ENCODE results near the gene NEMP2. TPM values are rescaled to one million over a fixed set of nuclear protein-coding genes. Genes with fewer than 3 reads are reported as not detected.

The NEMP2 gene
- total and polyA plus RNA-seq, 2 of the 8 experiments (the other 6 are each of a cell fraction or from before 2014, with no cell fraction given) = 3.1 to 5.3 TPM

DNA sequence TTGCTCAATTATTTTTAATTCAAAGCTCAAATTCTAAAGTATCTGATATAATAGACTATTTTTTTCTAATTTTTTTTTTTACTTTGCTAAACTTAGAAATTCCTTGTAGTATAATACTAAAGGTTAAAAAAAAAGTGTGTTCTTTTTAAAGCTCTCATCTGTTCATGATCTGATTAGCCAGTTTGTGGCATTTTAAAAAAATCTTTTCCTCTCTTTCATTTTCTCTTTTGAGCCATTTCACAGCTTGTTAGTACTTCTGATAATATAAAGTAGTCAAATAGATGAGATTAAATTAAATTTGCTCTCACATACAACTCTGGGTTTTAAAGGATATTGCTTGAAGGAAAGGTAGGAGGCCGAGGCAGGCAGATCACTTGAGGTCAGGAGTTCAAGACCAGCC, 40.7 kb upstream of the NEMP2 start:
- no peak overlapping the region for H4K91ac ChIP-seq (replicated peaks; ENCODE audit: insufficient read length, low read length)
- H3K36me3 ChIP-seq (ENCODE audit: control insufficient read depth in 2 of 4, insufficient read depth in 4 of 4, low read length in 3 of 4) = no peaks in the 10 kb centered on the region
- H3K9me3 ChIP-seq (ENCODE audit: insufficient read depth in 2 of 2, low read depth in 1 of 2, low read length in 1 of 2) = no peaks in the 10 kb centered on the region
- H3K27me3 ChIP-seq (replicated peaks in 1 of 4; ENCODE audit: control insufficient read depth in 3 of 4, extremely low read depth in 1 of 4, insufficient read depth in 3 of 4, low read length in 3 of 4) = no peaks in the 10 kb centered on the region
- no peak overlapping the region for H3K4me2 ChIP-seq (ENCODE audit: insufficient read depth in 1 of 2, low read depth in 2 of 2, low read length in 2 of 2)
- CTCF ChIA-PET (ENCODE audit: partially characterized antibody) = interaction anchor here (1.2 kb wide), 1 partner anchor 19 kb away, joined by 3 read pairs; no protein-coding TSS in a partner anchor
- no peak overlapping the region for H3K23ac ChIP-seq (ENCODE audit: insufficient read length)
- WGBS, 2 experiments (ENCODE audit: extremely low coverage in 1 of 2, insufficient coverage in 1 of 2, insufficient read length in 1 of 2, insufficient replicate concordance in 2 of 2, low coverage in 1 of 2, low lambda C conversion rate in 2 of 2, missing lambda C conversion rate in 1 of 2) = 91% methylated on average over 1 of the region's 1 CpG; no CpG with 5 or more reads in 1 of the 2 experiments
- H3K79me1 ChIP-seq (ENCODE audit: low read depth, low read length) = no peaks in the 10 kb centered on the region
- FAIRE-seq (no peak), DNase-seq (ENCODE audit: low read depth in 1 of 2, low spot score in 2 of 2) (no peak)
- no peaks in the 10 kb centered on the region for H4K20me1 ChIP-seq (replicated peaks in 1 of 2; ENCODE audit: control insufficient read depth in 1 of 2, insufficient read depth in 2 of 2, low read length in 2 of 2)
- H2AK5ac ChIP-seq (ENCODE audit: low read depth, low read length) = no peak overlapping the region
- no peak overlapping the region for H3K4me3 ChIP-seq (ENCODE audit: extremely low read depth in 1 of 4, insufficient read depth in 2 of 4, low read depth in 3 of 4, low read length in 4 of 4)
- H3K4me1 ChIP-seq (replicated peaks in 1 of 4; ENCODE audit: control insufficient read depth in 3 of 4, insufficient read depth in 4 of 4, low read length in 3 of 4) = no peaks in the 10 kb centered on the region
- no peak overlapping the region for H3K56ac ChIP-seq (replicated peaks; ENCODE audit: insufficient read length, low read depth, low read length)
- POLR2A ChIA-PET (ENCODE audit: partially characterized antibody) = no interaction called here
- no peak overlapping the region for H3K9ac ChIP-seq (replicated peaks in 1 of 4; ENCODE audit: extremely low read depth in 1 of 4, low read depth in 3 of 4, low read length in 3 of 4)
- no peak overlapping the region for H2BK20ac ChIP-seq (ENCODE audit: low read length)
- H3K27ac ChIP-seq (ENCODE audit: low read depth, low read length) = no peak overlapping the region
- no peaks in the 10 kb centered on the region; the same call in 1 of the 2 replicates for H3K23me2 ChIP-seq (ENCODE audit: low read depth, low read length)
- H2BK12ac ChIP-seq (ENCODE audit: low read depth, low read length) = no peak overlapping the region
- H3K4ac ChIP-seq (replicated peaks; ENCODE audit: insufficient read length, low read depth, low read length) = no peak overlapping the region
- H2BK120ac ChIP-seq (replicated peaks; ENCODE audit: low read depth, low read length) = no peak overlapping the region
- H4K8ac ChIP-seq (ENCODE audit: extremely low read depth, insufficient read depth, low read length) = no peak overlapping the region
- no peak overlapping the region for H2BK15ac ChIP-seq (ENCODE audit: low read length)
- H3K14ac ChIP-seq (ENCODE audit: insufficient read length) = no peak overlapping the region
- no peak overlapping the region for H4K5ac ChIP-seq (ENCODE audit: insufficient read length, low read depth, low read length)
- H2BK5ac ChIP-seq (ENCODE audit: low read depth, low read length) = no peak overlapping the region
- H2AFZ ChIP-seq (ENCODE audit: low read length) = no peak overlapping the region
- H3K79me2 ChIP-seq (ENCODE audit: control insufficient read depth in 1 of 2, insufficient read depth in 2 of 2, low read length in 2 of 2) = no peaks in the 10 kb centered on the region
- H3K18ac ChIP-seq (ENCODE audit: extremely low read depth, low read length) = no peak overlapping the region
- TF ChIP-seq ZNF274 (IDR thresholded peaks at IDR 0.05; ENCODE audit: borderline replicate concordance, extremely low read depth, low read length) = no peak
- TF ChIP-seq SRF (IDR thresholded peaks at IDR 0.05; ENCODE audit: low read depth, low read length) = no peak
- TF ChIP-seq PHF8 (conservative IDR thresholded peaks at IDR 0.05; ENCODE audit: low read depth, low read length) = no peak
- no peak for TF ChIP-seq SAP30 (IDR thresholded peaks at IDR 0.05; ENCODE audit: insufficient read depth, insufficient replicate concordance, low read length)
- no peak for TF ChIP-seq YY1 (IDR thresholded peaks at IDR 0.05; ENCODE audit: low read depth, low read length)

Data from H1 (cell line).